Measurements from ENCODE around the gene ETS1. TPM values are rescaled to one million over a fixed set of nuclear protein-coding genes. Genes with fewer than 3 reads are reported as not detected.
A peak's percentile ranks its signal among the peaks of the same experiment; 100 is the strongest.

ETS1 gene
- total RNA-seq, 1 donor from 2014 or later: 45.3 TPM

DNA sequence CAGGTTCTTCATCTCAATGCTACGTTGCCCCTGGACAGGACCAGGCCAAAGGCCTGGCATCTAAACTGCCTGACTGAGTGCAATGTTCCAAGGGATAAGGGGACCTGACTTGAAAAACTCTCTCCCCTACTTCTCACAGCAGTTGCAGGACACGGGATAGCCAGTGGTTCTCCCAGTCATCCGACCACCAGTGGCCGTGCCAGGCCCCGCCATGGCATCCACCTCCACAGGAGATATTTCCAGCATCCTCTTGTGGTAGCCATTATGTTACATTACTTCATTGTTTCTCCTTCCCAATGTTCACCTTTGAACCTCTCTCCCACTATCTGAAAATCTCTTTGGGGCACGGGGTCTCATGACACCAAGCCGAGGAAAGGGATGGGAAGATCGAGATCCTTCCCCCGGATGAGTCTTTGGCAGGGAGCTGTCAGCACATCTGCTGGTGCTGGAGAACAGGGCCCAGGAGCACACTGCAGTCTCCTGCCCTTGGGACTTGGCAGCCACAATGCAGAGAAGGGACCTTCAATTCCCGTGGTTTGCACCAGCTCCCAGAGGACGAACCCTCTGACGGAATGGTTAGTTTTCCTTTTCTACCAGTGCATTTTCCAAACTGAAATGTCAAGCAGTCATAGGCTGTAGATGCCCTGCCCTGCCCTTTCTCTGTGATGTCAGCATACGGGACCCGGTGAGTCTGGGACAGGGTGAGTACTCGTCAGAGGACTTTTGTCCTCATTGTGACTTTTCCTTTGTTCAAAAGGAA, 121.2 kb downstream of the ETS1 start:
- H3K9me3 ChIP-seq (replicated peaks): no peaks in the 10 kb centered on the region
- peaks cover 93% of the 10 kb centered on the region for H3K4me1 ChIP-seq
- intact Hi-C loops (cut with micrococcal nuclease): no loop called here
- DNase-seq: peak; percentile 60
- peaks cover 41% of the 10 kb centered on the region for H3K36me3 ChIP-seq
- peak overlapping the region; percentile 80 for H3K27ac ChIP-seq (replicated peaks)
- TF ChIP-seq, protein P1, sequence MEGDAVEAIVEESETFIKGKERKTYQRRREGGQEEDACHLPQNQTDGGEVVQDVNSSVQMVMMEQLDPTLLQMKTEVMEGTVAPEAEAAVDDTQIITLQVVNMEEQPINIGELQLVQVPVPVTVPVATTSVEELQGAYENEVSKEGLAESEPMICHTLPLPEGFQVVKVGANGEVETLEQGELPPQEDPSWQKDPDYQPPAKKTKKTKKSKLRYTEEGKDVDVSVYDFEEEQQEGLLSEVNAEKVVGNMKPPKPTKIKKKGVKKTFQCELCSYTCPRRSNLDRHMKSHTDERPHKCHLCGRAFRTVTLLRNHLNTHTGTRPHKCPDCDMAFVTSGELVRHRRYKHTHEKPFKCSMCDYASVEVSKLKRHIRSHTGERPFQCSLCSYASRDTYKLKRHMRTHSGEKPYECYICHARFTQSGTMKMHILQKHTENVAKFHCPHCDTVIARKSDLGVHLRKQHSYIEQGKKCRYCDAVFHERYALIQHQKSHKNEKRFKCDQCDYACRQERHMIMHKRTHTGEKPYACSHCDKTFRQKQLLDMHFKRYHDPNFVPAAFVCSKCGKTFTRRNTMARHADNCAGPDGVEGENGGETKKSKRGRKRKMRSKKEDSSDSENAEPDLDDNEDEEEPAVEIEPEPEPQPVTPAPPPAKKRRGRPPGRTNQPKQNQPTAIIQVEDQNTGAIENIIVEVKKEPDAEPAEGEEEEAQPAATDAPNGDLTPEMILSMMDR (IDR thresholded peaks at IDR 0.05; ENCODE audit: borderline replicate concordance): no peak
- no peaks in the 10 kb centered on the region for H3K27me3 ChIP-seq (ENCODE audit: low read depth)
- peak overlapping the region; percentile 14 for H3K4me3 ChIP-seq

DNA sequence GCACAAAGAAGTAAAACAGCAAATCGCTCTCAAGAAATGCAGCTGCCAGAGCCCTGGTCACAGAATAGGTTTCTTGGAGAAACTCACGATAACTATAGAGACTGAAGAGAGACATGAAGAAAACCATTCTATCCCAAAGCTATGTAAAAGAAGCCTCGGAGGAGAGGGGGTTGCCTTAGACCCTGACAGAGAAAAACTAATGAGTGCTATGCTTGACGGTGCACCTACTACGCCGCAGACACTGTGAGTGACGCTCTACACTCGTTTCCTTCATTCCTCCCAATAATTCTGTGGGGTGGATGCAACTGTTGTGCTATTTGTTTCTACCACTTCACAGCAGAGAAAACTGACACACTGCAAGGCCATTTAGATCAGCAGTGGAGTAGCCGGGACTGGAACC, 121.8 kb downstream of the ETS1 start:
- Histone ChIP-seq H3K4me3 (no peak overlapping the region), H3K27ac (replicated peaks) (peak overlapping the region; percentile 80), H3K9me3 (replicated peaks) (no peaks in the 10 kb centered on the region), H3K27me3 (ENCODE audit: low read depth) (no peaks in the 10 kb centered on the region), H3K36me3 (peaks cover 43% of the 10 kb centered on the region), H3K4me1 (peaks cover 87% of the 10 kb centered on the region)
- TF ChIP-seq, protein P1 (IDR thresholded peaks at IDR 0.05; ENCODE audit: borderline replicate concordance): no peak
- DNase-seq: no peak
- intact Hi-C loops (cut with micrococcal nuclease): no loop called here

DNA sequence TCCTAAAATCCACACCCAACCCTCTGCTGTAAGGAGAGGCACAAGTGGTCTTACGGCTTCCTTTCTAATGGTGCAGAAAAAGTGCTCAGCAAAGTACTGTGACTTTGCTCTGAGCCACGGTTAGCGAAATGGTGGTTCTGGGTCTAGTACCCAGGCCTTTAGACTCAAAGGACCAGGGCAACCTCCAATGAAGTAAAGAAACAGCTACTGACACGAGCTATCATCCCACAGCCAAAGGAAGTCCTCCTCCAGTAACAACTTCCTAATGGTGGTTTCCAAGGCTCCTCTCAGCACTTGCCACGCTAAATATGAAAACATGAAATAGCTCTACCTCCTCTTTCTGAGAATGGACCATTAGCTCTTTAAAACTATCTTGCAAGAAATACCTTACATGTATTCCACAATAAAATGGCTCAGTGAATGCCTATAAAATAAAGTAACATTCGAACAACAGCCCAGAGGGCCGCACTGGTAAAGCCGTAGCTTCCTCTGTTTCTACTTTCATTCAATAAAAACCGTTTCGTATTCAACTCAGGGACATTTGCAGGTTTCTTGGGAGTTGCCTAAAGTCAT, 122.4 kb downstream of the ETS1 start:
- no peak for DNase-seq
- Histone ChIP-seq H3K27me3 (ENCODE audit: low read depth) (no peaks in the 10 kb centered on the region), H3K27ac (replicated peaks) (peak overlapping the region; percentile 80), H3K9me3 (replicated peaks) (no peaks in the 10 kb centered on the region), H3K4me3 (no peak overlapping the region), H3K36me3 (peaks cover 43% of the 10 kb centered on the region), H3K4me1 (peaks cover 82% of the 10 kb centered on the region)
- TF ChIP-seq, protein P1 (IDR thresholded peaks at IDR 0.05; ENCODE audit: borderline replicate concordance): no peak
- intact Hi-C loops (cut with micrococcal nuclease): no loop called here

DNA sequence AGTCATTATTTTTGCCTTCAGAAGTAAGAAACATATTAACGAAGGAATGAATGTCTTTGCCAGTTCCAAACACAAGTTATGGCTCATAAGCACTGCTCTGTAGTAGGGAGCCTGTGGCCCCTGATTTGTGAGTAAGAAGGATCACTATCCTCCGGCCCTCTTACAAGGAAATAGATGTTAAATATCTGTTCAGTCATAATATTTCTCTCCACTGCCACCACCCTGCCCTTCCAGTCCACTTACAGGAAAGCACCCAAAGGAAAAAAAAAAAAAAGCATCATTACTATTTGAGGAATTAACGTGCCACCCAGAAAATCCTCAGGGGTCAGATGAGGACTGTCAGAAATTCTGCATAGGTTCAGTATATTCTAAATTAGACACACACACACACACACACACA, 123.4 kb downstream of the ETS1 start:
- peaks cover 80% of the 10 kb centered on the region for H3K4me1 ChIP-seq
- TF ChIP-seq, protein P1 (IDR thresholded peaks at IDR 0.05; ENCODE audit: borderline replicate concordance): no peak
- peak overlapping the region; percentile 80 for H3K27ac ChIP-seq (replicated peaks)
- intact Hi-C loops (cut with micrococcal nuclease): no loop called here
- H3K9me3 ChIP-seq (replicated peaks): no peaks in the 10 kb centered on the region
- no peak for DNase-seq
- no peaks in the 10 kb centered on the region for H3K27me3 ChIP-seq (ENCODE audit: low read depth)
- H3K36me3 ChIP-seq: peaks cover 44% of the 10 kb centered on the region
- H3K4me3 ChIP-seq: no peak overlapping the region

DNA sequence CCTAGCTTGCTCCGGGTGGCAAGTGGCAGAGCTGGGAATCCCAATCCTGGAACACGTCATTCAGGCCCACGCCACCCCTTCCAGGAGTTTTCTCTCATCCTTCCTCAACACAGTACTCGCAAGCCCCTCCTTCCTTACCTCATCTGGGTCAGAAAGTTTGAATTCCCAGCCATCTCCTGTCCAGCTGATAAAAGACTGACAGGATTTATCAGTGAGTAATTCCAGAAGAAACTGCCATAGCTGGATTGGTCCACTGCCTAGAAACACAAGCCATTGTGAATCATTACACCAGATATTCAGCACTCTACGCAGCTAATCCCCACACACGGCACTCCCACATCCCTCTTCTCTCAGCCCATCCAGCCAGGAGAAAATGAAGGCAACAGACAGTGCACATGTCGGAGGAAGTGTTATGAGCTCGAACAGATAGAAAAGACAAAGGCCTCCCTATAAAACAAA, 124.0 kb downstream of the ETS1 start:
- peak overlapping the region; percentile 80 for H3K27ac ChIP-seq (replicated peaks)
- no peak overlapping the region for H3K4me3 ChIP-seq
- intact Hi-C loops (cut with micrococcal nuclease): no loop called here
- H3K36me3 ChIP-seq: peaks cover 46% of the 10 kb centered on the region
- no peak for DNase-seq
- TF ChIP-seq, protein P1 (IDR thresholded peaks at IDR 0.05; ENCODE audit: borderline replicate concordance): no peak
- no peaks in the 10 kb centered on the region for H3K9me3 ChIP-seq (replicated peaks)
- no peaks in the 10 kb centered on the region for H3K27me3 ChIP-seq (ENCODE audit: low read depth)
- H3K4me1 ChIP-seq: peaks cover 80% of the 10 kb centered on the region

Measured in left ventricle myocardium inferior (tissue), 1 donor.